GM19099 (cell line): Measurements from ENCODE around the gene AP2A2.

ENCODE experiments used
- POLR2A ChIP-seq: IDR thresholded peaks from 3 replicates; pipeline ENCODE4 v1.6.1; 2011; ENCODE audit warnings: low read depth; ENCODE audit not compliant: insufficient read length; ENCODE audit errors: extremely low read depth

The AP2A2 gene

DNA sequence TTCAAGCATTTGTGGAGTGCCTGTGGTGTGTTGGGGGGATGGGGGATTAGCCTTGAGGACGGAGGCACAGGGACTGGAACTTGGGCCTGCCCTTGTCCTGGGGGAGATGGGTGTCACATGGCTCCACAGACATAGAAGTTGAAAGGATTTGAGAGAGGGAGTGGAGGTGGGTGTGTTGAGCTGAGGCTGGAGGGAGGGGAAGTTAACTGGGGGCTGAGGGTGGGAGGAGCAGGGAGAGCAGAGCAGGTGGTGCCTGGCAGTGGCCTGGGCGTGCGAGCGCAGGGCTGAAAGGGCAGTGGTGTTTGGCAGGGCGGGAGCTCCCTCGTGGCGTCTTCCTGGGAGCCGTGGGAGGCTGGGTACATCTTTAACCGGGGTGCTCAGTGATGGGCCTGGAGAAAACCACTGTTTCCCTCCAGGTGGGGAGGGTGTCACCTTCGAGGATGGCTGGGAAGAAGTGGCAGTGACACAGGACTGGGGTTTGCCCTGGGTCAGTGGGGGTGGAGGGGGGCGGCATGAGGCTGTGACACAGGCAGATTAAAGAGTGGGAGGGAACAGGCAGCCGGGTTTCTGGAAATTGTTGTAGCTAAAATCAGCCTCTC, 45.5 kb downstream of the AP2A2 start:
- TF ChIP-seq POLR2A = no peak

- no peak for TF ChIP-seq POLR2A
Measured at GRCh38 chr11:971731-972365, 46.2 kb downstream of the AP2A2 start.

GRCh38 chr11:972523-973211, 47.0 kb downstream of the AP2A2 start:
- TF ChIP-seq POLR2A = no peak

DNA sequence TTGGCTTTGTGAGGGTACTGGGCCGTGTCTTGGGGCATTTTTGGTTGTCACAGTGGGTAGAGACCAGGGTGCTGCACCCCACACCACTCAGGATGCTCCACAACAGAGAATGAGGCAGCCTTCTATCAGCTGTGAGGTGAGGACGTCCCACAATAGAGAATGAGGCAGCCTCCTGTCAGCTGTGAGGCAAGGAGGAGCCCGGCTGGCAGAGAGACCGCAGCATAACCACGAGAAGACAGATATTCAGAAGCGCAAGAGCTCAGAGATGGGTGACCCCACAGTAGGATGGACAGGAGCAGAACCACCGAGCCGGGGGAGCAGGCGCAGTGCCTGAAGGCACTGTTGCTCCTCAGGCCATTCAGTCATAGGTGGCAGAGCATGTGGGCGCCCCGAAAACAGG, 47.6 kb downstream of the AP2A2 start:
- no peak for TF ChIP-seq POLR2A

DNA sequence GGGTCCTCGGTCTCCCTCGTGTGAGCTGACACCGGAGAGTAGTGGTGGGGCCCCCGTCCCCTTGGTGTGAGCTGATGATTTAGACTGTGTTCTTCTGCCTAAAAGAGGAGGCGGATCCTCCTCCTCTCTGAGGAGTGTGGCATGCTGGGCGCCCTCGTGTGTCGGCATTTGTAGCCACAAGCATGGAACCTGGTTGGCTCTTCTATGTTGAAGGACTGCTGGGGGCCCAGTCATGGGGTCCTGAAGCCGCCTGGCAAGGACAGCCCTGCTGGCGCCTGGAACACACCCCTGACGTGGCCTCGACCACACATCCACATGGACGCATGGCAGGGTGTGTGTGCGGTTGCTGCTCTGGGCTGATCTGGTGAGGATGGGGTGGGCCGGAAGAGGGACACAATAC, 50.2 kb downstream of the AP2A2 start:
- TF ChIP-seq POLR2A = no peak

DNA sequence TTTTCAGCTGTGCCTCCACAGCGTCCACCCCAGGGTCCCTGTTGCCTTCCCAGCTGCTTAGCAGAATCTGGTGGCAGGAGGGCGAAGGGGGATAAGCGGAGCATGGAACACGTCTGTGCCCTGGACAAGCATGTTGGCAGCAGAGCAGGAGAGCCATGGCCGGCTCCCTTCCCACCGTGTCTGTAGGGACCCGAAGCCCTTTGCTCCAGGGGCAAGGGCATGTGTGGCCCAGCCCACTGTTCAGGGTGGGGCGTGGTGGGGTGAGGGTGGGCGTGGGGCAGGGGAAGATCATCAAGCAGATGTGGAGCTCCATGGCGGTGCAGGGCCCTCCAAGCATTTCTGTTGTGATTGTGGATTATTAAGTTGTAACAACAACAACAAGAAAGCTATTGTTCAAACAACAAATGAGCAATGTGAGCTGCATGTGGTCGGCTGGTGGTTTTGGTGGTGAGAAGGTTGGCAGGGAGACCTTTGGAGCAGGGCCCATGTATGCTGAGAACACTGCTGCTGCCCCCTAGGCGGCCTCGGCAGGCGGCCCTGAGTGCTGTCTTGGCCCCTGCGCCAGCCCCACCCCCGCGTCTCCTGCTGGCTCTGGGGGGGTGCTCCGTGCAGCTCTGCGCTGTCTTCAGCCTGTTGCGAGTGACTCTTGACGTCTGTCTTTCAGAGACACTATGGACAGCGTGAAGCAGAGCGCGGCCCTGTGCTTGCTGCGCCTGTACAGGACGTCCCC, 50.9 kb downstream of the AP2A2 start:
- no peak for TF ChIP-seq POLR2A

DNA sequence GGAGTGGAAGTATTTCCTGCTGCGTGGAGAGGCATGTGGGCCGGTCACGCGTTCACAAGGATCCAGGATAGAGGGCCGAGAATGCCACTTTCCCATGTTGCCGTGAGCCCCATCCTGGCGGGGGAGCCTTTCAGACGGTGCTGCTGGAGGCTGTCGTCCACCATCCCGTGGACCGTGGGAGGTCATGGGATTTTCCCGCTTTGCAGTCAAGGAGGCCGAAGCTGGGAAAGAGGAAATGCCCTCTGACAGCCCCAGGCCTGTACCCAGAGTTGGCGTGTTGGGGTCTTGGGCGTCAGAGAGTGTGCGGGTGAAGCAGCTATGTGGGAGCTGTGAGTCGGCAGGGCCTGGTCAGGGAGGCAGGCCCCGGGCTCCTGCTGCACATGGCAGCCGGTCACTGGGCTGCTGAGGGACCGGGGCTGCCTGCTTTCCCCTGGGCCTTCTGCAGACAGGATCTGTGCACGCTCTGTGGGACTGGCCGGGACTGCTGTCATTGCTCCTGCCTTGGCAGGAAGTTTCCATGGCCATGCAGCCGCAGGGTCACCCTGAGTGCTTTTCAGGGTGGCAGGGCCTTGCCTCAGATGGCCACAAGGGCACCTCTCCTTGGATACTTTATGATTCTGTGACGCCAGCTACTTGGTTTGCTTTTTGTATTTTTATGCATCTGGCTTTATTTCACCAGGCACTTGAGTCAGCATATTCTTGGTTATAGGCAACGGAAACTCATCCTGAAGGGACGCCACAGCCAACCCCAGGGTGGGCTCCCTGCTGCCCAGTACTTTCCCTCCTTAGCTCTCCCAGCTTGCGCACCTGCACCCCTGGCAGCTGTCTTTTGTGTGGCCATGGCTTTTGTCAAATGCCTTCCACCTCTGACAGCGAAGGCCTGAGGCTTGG, 52.4 kb downstream of the AP2A2 start:
- TF ChIP-seq POLR2A = no peak

DNA sequence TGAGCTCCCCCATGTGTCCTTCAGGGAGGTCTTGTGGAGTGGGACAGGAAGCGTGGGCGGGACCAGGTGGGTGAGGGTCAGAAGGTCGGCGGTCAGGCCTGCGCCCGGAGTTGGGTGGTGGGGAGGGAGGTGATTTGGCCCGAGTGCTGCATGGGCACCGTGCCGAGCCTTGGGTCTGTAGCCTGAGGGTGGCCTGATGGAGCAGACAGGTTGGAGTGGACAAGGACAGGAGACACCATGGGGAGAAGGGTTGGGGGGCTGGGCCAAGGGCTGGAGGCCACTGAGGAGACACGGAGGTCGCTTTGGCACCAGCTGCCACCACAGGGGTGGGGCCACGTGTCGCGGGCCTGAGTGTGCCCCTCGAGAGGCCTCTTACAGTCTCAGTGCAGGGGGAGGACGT, 53.1 kb downstream of the AP2A2 start:
- no peak for TF ChIP-seq POLR2A

DNA sequence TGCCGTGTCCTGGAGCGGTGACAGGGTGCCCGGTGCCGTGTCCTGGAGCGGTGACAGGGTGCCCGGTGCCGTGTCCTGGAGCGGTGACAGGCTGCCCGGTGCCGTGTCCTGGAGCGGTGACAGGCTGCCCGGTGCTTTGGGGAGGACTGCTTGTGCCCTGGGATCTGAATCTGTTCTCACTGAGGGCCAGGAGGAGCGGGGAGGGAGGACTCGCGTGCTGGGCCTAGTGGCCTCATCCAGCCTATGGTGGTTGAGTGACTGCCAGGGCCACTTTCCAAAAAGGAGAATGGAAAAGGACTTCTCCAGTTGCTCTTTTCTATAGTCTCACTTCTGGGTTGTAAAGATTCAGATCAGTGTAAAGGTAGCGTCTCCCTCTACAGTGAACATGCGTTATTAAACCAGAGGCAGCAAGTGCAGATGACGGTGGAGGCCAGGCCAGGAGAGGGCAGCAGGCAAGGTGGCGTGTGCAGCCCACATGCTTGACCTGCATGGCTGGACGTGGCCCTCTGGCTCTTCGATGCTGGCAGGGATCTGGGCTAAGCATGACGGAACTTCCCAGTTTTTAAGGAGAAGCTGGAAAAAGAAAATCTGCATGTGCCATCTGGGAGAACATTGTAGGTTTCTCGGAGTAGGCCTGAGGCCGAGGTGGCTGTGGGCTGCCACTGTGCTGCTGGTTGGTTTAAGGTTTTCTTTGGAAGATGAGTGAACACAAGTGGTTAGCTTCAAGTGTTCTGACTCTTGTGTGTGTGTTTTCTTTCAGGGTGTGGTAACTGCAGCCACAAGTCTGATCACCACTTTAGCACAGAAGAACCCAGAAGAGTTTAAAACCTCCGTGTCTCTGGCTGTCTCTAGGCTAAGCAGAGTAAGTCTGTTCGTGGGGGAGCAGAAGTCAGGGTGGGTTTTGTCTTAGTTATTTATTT, 55.0 kb downstream of the AP2A2 start:
- TF ChIP-seq POLR2A = no peak

DNA sequence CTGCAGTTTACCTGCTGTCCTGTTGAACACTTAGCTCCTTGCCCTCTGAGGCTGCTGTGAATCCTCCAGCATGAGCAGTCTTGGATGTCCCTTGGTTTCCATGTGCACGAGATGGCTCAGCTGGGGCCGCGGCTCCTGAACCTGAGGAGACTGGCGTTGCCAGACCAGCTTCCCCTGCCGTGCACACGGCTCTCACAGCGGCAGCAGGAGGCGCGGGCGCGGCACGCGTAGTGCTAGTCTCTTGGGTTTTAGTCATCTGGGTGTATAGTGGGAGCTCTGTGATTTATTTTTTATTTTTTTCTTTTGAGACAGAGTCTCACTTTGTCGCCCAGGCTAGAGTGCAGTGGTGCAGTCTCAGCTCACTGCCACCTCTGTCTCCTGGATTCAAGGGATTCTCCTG, 56.1 kb downstream of the AP2A2 start:
- TF ChIP-seq POLR2A = no peak

DNA sequence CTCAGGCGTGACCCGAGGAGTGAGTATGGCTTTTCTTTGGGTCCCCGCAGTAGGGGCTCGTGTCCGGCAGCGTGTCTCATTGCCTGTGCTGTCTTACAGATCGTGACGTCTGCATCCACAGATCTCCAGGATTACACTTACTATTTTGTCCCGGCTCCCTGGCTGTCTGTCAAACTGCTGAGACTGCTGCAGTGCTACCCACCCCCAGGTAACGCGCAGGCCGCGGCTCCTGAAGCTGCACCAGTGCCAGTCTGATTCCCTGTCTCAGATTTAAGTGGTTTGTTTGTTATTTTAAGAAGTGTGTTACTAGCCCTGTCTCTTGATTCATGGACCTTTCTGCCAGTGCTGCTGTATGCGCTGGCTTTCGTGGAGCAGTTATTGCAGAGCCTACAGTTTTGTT, 58.9 kb downstream of the AP2A2 start:
- no peak for TF ChIP-seq POLR2A

GRCh38 chr11:985406-985805, 59.7 kb downstream of the AP2A2 start:
- TF ChIP-seq POLR2A = no peak

DNA sequence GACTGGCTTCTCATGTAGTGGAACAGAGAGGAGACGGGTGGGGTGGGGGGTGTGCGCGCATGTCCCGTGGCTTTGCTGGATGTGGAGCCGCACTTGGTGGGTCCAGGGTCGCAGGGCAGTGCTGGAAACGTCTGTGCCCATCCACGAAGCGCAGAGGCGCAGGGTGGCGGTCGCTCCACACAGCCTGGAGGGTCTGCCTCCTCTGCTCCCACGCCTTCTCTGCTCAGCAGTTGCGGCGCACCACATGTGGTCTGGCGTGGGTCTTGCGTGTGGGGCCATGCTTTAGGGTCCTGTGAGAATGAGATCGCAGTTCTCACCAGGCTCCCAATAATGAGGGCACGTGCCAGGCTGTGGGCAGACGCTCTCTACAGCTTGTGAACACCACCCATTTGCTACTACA, 60.2 kb downstream of the AP2A2 start:
- TF ChIP-seq POLR2A = no peak
